Measurements from ENCODE around the gene PSME3.

DNA sequence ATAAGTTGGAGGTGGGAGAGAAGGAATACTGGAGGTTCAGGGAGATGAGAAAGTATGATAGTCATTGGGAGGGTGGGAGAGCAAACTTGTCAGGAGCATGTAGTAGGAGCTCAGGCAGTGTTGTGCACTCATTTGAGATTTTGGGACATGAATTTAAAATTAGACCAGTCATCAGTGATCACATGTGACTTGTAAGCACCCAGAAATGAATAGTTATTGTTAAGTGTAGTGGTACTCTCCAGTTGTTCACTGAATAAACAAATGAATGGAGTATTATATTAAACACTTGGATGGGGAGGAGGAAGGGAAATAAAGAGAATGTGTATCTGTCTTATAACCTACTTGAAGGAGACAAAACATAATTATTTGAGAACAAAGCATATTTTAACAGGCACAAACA, 2.2 kb upstream of the PSME3 start:
- TF ChIP-seq EZH2 (IDR thresholded peaks at IDR 0.05; ENCODE audit: low read depth, unreplicated experiment) (no peak), EZH2phosphoT487 (IDR thresholded peaks at IDR 0.05; ENCODE audit: unreplicated experiment) (no peak), CREB1 (CRISPR knock-in tag; IDR thresholded peaks at IDR 0.05; ENCODE audit: low read depth) (no peak), POLR2AphosphoS5 (IDR thresholded peaks at IDR 0.05; ENCODE audit: low read depth) (no peak), ZNF114 (CRISPR knock-in tag; IDR thresholded peaks at IDR 0.05) (no peak), ETS1 (IDR thresholded peaks at IDR 0.05) (no peak), JUNB (IDR thresholded peaks at IDR 0.05; ENCODE audit: unreplicated experiment) (no peak)
- TF ChIP-seq, protein P1, sequence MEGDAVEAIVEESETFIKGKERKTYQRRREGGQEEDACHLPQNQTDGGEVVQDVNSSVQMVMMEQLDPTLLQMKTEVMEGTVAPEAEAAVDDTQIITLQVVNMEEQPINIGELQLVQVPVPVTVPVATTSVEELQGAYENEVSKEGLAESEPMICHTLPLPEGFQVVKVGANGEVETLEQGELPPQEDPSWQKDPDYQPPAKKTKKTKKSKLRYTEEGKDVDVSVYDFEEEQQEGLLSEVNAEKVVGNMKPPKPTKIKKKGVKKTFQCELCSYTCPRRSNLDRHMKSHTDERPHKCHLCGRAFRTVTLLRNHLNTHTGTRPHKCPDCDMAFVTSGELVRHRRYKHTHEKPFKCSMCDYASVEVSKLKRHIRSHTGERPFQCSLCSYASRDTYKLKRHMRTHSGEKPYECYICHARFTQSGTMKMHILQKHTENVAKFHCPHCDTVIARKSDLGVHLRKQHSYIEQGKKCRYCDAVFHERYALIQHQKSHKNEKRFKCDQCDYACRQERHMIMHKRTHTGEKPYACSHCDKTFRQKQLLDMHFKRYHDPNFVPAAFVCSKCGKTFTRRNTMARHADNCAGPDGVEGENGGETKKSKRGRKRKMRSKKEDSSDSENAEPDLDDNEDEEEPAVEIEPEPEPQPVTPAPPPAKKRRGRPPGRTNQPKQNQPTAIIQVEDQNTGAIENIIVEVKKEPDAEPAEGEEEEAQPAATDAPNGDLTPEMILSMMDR (conservative IDR thresholded peaks at IDR 0.05; ENCODE audit: low read depth in 2 of 2), result no peak
- TF ChIP-seq, protein P2, sequence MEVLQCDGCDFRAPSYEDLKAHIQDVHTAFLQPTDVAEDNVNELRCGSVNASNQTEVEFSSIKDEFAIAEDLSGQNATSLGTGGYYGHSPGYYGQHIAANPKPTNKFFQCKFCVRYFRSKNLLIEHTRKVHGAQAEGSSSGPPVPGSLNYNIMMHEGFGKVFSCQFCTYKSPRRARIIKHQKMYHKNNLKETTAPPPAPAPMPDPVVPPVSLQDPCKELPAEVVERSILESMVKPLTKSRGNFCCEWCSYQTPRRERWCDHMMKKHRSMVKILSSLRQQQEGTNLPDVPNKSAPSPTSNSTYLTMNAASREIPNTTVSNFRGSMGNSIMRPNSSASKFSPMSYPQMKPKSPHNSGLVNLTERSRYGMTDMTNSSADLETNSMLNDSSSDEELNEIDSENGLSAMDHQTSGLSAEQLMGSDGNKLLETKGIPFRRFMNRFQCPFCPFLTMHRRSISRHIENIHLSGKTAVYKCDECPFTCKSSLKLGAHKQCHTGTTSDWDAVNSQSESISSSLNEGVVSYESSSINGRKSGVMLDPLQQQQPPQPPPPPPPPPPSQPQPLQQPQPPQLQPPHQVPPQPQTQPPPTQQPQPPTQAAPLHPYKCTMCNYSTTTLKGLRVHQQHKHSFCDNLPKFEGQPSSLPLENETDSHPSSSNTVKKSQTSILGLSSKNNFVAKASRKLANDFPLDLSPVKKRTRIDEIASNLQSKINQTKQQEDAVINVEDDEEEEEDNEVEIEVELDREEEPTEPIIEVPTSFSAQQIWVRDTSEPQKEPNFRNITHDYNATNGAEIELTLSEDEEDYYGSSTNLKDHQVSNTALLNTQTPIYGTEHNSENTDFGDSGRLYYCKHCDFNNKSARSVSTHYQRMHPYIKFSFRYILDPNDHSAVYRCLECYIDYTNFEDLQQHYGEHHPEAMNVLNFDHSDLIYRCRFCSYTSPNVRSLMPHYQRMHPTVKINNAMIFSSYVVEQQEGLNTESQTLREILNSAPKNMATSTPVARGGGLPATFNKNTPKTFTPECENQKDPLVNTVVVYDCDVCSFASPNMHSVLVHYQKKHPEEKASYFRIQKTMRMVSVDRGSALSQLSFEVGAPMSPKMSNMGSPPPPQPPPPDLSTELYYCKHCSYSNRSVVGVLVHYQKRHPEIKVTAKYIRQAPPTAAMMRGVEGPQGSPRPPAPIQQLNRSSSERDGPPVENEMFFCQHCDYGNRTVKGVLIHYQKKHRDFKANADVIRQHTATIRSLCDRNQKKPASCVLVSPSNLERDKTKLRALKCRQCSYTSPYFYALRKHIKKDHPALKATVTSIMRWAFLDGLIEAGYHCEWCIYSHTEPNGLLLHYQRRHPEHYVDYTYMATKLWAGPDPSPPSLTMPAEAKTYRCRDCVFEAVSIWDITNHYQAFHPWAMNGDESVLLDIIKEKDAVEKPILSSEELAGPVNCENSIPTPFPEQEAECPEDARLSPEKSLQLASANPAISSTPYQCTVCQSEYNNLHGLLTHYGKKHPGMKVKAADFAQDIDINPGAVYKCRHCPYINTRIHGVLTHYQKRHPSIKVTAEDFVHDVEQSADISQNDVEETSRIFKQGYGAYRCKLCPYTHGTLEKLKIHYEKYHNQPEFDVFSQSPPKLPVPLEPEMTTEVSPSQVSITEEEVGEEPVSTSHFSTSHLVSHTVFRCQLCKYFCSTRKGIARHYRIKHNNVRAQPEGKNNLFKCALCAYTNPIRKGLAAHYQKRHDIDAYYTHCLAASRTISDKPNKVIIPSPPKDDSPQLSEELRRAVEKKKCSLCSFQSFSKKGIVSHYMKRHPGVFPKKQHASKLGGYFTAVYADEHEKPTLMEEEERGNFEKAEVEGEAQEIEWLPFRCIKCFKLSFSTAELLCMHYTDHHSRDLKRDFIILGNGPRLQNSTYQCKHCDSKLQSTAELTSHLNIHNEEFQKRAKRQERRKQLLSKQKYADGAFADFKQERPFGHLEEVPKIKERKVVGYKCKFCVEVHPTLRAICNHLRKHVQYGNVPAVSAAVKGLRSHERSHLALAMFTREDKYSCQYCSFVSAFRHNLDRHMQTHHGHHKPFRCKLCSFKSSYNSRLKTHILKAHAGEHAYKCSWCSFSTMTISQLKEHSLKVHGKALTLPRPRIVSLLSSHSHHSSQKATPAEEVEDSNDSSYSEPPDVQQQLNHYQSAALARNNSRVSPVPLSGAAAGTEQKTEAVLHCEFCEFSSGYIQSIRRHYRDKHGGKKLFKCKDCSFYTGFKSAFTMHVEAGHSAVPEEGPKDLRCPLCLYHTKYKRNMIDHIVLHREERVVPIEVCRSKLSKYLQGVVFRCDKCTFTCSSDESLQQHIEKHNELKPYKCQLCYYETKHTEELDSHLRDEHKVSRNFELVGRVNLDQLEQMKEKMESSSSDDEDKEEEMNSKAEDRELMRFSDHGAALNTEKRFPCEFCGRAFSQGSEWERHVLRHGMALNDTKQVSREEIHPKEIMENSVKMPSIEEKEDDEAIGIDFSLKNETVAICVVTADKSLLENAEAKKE (CRISPR knock-in tag; IDR thresholded peaks at IDR 0.05), result no peak

Measured in GM23338 (cell line).